Measurements from ENCODE around the gene ATP11A.

ATP11A gene

DNA sequence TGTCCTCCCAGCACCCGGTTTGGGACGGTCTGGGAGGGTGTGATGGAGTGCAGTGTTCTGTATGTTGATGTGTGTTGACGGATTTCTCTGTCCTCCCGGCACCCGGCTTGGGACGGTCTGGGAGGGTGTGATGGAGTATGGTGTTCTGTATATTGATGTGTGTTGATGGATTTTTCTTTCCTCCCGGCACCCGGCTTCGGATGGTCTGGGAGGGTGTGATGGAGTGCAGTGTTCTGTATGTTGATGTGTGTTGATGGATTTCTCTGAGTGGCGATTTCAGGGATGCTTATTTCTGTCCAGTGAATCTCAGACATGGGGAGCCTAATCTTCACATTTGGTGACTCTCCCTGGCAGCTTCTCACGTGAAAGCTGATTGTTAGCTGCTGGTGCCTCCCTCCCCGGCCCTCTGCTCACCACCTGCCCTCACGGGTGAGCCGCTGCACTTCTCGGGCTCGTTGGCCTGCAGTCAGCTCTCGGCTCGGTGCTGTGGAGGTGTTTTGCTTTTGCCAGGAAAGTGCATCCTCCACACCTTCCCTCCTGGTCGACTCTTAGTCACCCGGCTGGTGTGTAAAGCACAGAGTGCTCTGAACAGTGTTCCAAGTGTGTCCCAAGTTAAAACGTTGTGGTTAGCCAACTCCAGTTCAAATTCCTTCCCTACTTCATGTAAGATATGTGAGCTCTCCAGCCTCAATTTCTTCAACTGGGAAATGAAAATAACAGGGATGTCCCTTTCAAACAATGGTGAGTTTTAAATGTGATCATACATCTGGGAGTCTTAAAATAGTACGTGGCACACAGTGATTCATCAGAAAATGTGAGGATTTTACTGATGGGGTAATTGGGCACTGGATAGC, 54.6 kb downstream of the ATP11A start:
- DNase-seq, result peak; percentile 63

DNA sequence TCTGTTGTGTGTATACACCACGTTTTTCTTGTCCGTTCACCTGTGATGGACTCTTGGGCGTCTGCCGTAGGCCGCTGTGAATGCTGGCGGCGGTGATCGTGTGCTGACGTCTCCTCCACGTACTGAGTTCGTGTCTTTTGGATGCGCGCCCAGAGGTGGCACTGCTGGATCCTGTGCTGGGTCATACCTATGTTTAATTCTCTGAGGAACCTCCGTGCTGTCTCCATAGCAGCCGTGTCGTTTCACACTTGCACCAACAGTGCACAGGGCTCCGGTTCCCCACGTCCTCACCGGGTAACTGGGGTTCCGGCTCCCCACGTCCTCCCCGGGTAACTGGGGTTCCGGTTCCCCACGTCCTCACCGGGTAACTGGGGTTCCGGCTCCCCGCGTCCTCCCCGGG, 56.2 kb downstream of the ATP11A start:
- DNase-seq, result no peak

DNA sequence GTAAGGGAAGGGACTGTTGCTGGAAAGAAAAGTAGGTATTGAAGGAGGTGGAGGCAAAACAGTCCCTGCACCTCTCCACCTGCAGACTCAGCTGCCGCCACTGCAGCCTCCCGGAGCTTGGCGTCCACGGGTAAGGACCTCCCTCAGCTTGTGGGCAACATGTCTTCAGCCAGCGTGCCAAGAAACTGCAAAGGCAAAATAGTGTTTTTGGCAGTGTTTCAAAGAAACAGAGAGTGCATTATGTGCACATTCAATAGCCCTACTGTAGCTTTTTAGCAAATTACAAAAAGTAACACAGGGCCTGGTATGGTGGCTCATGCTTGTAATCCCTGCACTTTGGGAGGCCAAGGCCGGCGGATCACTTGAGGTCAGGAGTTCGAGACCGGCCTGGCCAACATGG, 57.4 kb downstream of the ATP11A start:
- no peak for DNase-seq

DNA sequence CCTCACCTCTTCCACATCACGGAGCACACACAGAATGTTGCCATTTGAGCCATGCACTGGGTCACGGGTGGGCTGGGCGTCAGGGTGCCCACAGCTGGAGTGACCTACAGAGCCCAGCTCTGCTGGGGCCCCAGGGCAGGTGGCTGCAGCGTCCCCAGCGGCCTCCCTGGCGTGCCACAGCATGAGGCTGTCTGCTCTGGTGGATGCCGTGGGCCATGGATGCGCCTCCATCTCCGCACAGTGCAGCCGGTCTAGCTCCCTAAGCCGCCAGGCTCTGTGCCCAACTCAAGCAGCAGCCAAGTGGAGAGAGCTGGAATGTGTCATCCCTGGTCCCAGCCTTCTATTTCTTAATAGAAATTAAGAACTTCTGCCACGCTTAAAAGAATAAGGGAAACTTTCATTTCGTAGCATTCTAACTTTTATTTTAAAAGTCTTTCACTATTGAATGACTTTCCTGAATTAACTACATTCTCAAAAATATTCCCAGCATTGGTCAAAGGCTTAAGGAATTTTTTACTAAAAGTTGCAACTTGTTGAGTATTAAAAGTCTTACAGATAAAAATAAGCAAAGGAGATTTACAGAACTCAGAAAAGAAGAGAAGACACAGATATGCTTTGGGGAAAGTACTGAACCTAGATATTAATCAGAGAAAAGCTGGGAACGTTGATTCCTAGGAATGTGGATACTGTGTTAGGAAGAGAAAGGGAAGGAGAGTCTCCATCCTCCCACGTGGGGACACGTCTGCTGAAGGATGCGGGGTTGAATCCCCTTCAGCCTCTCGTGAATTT, 59.3 kb downstream of the ATP11A start:
- no peak for DNase-seq

DNA sequence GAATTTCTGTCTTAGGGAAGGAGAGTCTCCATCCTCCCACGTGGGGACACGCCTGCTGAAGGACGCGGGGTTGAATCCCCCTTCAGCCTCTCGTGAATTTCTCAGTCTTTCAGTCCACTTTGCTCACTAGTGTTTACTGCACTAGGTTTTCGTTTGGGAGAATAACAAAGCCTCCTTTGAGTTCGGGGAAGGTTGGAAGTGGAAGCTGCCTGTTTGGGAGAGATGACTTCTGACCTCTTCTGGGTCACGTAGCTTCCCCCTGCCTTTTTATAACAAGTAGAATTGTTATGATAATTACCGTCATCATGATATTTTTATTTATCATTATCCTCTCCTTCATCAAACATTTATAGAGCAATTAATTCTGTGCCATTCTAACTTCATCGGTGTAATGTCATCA, 60.7 kb downstream of the ATP11A start:
- DNase-seq, result no peak

DNA sequence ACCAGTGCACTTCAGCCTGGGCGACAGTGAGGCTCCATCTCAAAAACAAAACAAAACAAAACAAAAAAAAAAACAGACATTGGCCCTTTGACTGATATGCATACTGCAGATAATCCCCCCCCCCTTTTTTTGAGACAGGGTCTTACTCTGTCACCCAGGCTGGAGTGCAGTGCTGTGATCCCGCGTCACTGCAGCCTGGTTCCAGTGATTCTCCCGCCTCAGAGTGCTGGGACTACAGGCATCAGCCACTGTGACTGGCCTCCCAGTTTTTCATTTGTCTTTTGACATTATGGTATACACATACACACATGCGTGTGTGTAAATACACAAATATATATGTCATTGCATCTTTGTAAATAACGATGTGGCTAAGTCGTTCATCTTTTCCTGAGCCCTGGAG, 61.8 kb downstream of the ATP11A start:
- DNase-seq, result no peak

DNA sequence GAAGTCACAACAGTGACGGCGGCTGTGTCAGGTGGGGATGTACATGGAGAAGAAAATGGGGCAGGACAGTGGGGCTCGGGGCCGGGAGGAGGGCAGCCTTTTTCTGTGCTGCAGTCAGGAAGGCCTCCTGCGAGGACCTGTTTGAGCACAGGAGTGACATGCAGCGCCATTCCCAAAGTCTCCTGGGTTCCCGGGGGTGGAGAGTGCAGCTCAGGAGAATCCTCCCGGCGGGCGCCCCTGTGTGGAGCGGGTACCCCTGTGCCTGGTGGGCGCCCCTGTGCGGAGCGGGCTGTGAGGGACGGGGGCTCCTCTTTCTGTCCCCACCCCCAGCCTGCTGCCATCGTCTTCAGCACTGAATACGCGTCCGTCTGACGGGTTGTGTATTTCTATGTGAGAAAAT, 62.4 kb downstream of the ATP11A start:
- DNase-seq, result no peak

DNA sequence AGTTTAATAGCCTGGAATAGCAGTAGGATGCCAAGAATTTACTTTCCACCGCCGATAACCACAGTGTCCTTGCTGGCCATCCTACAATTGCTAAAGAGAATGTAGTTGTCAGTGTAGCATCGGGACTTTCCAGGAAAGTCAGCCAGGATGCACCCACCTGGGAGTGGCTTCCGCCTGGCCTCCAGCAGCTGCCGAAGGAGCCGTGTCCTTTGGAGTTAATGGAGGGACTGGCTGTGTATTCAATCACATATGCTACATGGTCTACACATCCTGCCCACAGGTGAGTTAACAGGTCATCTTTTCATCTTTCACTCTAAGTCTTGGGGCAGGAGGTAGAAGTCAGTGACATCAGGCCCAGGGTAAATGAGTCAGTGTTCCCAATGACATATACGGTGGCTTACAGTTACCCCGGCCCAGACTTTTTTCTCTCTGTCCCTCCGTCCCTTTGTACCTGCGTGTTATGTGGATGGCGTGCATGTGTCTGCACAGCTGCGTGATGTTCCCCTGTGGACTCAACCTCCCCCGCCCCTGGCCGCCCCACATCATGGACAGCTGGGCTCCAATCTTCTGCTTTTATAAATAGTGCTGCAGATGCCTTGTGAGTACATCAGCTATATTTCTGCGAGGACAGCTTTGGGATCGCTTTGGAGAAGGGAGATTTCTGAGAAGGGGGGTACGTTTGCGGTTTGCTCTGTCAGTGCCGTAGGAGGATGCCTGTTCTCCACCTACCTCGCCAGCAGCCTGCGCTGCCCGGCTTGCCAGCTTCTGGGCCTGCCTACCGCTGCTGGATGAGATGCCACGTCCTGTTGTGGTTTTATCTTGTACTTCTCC, 63.1 kb downstream of the ATP11A start:
- DNase-seq, result no peak

DNA sequence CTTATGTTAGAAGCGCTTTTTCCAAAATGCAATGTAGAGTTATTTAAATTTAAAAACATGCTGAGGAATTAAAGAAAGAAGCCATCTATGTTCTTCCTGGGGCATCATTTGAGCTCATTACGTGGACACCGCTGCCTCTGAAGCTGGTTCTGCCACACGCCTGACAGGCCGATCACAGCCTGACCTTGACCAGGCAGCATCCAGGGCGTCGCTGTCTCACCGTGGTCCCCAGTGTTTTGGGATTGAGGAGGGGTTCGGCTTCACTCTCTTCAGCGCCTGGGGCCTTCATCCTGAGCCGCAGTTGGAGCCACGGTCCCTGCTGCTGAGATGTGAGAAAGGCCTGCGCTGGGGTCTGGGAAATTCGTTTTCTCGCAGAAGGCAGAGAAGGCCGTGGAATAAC, 64.0 kb downstream of the ATP11A start:
- DNase-seq, result no peak

DNA sequence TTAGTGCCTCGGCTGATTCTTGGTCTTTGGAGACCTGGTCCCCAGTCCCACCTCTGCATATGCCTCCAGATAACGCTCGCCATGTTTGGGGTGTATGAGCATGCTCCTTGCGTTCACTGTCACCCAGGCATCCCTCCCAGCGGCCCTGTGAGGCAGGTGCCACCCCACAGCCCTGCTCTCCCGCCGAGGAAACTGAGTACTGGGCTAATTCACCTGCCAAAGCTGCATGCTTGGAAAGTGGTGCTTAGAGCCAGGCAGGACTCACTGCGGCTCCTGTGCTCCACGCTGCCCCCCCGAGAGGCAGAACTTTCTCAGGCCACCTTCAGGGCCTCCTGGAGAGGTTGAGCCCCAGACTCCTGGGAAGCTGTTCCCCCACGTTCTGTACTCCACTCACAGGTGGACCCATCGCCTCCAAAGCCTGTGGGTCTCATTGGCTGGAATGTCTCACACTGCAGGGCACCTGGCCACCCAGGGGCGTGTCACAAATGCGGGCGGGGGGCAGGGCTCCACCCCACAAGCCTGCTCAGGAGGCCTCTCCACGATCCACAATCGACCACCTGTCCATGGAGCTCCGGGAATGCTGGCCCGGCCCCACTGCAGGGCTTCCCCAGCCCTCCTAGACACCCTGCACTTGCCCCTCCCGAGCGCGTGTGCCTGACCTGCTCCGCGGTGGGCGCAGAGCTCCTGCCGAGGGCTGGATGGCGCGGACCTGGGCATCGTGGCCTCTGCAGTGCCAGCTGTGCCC, 64.6 kb downstream of the ATP11A start:
- no peak for DNase-seq

DNA sequence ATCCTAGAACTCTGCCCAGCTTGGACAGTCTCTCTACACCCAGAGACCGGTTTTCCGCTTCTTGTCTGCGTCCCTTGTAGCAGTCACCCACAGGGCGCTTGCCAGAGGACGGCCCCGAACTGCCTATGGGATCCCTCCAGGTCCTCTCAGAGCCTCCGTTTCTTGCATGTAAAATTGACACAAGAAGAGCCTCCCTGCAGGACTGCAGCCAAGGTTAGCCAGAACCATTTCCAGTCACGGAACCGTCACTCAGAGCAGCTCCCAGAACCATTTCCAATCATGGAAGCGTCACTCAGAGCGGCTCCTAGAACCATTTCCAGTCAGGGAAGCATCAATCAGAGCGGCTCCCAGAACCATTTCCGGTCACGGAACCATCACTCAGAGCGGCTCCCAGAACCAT, 65.5 kb downstream of the ATP11A start:
- DNase-seq, result no peak

DNA sequence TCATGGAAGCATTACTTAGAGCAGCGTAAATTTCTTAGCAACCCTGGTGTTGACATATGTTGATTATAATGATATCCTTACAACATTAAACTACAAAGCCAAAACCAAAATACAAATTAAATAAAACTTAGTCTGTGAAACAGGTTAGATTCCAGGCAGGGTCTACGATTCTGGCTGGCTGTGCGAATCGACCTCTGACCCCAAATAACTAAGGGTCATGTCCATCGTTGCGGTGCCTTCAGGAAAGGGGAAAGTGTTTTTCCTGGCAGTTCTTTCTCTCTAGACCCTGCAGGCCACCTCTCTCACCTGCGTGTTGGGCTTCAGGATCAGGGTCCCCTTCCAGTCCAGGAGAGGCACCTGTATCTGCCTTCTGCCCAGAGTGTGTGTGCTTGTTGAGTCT, 66.2 kb downstream of the ATP11A start:
- DNase-seq, result no peak

DNA sequence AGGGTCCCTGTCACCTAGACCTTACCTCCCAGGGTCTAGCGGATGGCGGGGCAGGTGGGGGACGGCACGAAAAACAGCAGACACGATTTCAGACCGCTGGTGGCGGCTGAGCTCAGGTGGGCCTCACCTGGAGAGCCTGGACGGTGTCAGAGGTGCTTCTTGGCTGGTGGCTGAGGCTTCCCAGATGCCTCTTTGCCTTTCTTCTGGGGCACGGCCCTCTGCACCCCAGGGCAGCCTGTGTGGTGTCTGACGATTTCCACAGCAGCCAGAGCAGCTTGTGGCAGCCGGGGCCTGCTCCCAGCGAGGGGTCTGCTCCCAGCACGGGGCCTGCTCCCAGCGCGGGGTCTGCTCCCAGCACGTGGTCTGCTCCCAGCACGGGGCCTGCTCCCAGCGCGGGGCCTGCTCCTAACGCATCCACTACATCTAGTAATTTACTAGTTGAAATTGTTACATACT, 66.7 kb downstream of the ATP11A start:
- no peak for DNase-seq

DNA sequence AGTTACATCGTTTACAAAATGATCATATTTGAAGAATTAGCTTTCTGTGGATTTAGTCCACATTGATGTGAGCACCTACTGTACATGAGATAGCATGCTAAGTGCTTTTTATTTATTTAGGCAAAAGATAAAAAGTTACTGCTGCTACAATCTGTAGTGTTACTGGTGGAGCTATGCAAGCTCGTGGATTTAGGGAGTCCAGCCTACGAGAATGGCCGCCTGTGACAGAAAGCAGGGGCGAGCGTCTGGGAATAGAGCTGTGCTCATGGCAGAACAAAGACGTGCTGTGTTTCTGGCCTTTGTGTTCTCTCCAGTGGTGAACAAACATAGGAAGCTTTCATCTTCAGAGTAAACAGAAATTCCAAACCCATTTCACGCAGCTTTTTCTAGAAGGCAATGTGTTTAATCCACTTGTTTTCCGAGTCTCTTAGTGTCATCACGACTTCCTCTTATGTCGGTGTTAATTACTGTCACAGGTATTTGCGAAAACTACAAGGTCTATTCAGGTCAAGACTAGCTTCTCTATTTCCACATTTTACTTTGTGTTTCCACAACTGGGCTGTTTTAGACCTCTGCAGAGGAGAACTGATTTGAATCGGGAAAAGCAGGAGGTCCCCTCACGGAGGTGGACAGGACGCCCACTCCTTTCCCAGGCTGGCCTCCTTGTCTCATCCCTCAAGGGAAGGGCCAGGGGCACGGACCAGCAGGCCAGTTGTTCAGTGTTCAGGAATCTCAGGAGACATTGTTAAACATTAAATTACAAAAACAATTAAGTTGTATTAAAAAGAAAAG, 67.3 kb downstream of the ATP11A start:
- no peak for DNase-seq

DNA sequence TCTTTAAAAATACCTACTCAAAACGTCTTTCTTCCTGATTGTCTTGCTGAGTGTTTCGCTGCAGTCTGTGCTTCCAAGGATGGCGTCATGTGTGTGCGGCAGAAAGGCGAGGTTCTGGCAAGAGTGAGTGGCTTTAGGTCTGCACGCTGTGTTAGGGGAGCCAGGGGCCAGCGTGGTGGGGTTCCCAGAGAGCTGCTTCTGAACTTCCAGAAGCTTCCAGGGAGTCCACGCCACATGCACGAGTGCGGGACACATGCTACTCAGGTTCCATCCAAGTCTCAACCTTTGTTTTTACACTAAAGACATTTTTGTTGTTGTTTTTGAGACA, 67.9 kb downstream of the ATP11A start:
- DNase-seq, result no peak

DNA sequence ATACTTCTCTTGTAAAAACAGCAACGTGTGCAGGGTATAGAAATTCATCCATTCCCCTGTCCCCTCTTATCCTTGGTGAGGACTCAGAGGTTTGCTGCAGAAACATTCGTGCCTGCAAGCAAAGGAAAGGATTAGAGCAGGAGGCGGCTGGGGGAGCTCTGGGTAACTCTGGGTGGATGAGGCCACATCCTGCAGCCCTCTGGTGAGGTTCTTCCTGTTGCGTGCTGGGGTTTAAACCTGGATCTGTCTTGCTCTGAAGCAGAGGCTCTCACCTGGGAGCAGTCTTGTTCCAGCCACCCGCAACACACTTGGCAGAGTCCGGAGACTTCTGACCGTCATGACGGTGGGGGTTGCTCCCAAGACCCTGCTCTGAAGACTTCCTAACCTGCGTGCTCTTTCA, 69.2 kb downstream of the ATP11A start:
- DNase-seq, result no peak

DNA sequence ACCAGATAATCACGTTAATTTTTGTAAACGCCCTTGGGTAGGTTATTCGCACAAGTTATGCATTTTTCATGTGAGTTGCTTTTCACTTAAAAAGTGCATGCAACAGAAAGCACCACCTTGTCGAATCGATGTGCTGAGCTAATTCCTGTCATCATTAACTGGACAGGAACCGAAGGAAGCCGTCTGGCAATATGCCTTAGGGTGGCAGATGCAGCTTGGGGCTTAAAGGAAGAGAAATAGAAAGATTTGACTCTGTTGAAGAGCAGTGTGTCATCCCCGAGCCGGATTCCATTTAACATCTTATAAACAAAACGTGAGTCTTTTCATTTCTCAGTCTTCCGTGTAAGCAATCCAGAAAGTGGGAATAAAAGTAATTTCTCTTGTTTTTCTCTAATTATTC, 70.0 kb downstream of the ATP11A start:
- no peak for DNase-seq

DNA sequence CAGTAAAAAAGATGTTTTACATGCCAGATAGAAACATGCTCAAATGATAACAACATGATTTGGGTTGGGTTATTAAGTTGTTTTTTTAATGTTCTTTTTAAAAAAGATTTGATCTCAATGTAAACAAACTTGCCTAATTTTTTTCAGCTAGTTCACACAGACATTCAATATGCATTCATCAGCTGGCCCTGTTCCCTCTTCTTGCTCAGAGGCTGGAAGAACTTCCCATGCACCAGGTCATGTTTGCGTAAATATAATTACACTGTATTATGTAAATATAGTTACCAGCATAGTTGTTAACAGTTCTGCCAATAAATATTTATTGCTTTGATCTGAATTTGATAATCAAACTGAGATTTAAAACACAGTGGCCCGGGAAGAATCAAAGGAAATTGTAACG, 70.6 kb downstream of the ATP11A start:
- DNase-seq, result no peak

DNA sequence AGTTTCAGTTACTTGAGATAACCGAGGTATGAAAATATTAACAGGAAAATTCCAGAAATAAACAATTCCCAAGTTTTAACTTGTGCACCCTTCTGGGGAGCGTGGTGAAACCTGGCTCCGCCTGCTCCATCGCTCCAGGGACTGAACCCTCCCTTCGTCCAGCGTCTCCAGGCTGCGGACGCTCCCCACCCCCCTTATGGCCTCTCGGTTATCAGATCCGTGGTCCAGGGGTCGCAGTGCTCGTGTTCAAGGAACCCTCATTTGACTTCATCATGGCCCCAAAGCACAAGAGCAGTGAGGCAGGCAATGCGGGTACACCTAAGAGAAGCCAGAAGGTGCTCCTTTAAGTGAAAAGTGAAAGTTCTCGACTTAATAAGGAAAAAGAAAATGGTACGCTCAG, 71.1 kb downstream of the ATP11A start:
- no peak for DNase-seq

DNA sequence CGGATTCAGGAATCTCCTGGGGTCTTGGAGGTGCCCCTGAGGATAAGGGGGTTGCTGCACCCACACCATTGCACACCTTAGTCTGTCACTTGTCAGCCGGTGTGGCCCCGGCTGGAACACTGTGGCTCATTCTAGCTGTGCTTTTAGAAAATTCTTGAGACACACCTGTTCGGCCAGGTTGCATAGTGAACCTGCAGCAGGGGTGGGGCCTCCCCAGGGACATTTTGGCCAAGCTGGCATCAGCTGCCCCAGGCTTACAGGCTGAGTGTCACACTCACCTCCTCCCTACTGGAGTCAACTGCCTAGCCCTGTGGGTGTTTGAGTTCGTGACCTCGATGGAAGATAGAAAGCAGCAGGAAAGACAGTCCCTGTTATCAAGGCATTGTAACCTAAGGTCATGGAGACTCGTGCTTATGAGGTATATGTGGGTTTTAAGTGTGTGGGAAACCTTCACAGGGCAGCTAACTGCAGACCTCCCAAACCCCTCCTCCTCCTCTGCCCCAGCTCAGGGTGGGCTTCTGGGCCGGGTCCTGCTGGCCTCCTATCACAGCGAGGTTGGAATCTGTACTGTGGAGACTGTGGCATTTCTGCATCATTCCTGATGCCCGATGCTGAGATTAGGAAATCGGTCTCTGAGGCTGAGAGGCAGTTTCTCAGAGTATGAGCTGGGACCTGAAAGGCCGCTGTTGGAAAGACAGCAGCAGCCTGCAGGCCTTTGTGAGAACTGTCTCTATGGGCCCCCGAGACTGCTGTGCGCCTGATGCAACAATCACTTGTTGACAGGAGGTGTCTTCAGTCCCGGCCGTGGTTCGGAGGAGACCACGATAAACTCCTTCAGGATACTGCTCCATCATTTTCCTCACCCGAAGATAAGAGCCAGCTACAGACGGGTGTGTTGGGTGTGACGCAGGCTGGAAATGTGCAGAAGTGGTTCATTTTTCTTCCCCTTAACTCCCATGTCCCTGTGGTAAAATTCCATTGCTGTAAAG, 72.2 kb downstream of the ATP11A start:
- no peak for DNase-seq

DNA sequence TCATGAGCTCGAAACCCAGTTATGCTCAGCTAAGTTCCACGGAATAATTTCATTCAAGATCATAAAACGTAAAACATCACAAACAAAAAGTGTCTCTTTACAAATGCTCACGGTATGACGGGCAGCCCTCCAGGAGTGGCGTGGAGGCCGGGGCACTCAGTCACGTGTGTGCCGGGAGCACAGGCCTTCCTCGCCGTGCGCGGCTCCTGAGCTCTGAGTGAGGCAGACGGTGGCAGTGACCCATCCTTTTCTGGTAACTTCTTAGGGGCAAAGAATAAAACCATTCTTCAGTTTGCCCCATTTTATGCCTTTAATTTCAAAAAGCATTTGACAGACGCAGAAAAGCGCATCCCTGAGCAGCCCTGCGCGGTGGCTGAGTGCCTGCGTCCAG, 72.8 kb downstream of the ATP11A start:
- no peak for DNase-seq
